Measurements from ENCODE around the gene SNUPN.
A peak's percentile ranks its signal among the peaks of the same experiment; 100 is the strongest.
"Not testable (repeated sequence)": the region's sequence is repeated elsewhere in the genome, so short reads cannot be mapped to it uniquely, and the experiment has no call there.

Gene SNUPN

DNA sequence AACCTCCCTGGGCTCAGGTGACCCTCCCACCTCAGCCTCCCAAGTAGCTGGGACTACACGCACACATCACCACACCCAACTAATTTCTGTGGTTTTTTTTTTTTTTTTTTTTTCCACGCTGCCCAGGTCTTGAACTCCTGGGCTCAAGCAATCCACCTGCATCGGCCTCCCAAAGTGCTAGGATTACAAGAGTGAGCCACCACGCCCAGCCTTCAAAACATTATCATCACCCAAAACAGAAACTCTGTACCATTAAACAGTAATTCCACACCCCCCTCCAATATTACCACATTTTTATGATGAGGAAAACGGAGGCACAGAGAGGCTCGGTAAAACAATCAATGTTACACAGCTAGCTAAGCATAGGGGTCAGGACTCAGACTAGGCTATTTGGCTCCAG is 10.5 kb upstream of the SNUPN start:
- TF ChIP-seq, protein P1, sequence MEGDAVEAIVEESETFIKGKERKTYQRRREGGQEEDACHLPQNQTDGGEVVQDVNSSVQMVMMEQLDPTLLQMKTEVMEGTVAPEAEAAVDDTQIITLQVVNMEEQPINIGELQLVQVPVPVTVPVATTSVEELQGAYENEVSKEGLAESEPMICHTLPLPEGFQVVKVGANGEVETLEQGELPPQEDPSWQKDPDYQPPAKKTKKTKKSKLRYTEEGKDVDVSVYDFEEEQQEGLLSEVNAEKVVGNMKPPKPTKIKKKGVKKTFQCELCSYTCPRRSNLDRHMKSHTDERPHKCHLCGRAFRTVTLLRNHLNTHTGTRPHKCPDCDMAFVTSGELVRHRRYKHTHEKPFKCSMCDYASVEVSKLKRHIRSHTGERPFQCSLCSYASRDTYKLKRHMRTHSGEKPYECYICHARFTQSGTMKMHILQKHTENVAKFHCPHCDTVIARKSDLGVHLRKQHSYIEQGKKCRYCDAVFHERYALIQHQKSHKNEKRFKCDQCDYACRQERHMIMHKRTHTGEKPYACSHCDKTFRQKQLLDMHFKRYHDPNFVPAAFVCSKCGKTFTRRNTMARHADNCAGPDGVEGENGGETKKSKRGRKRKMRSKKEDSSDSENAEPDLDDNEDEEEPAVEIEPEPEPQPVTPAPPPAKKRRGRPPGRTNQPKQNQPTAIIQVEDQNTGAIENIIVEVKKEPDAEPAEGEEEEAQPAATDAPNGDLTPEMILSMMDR (IDR thresholded peaks at IDR 0.05), result no peak
- Mint-ChIP-seq H3K36me3 (ENCODE audit: low read depth) (no peaks in the 10 kb centered on the region), H3K4me3 (no peak overlapping the region), H3K4me1 (peaks cover 40% of the 10 kb centered on the region), H3K9me3 (no peaks in the 10 kb centered on the region), H3K27ac (peak overlapping the region; percentile 52), H3K27me3 (ENCODE audit: low read depth, poor library complexity) (no peaks in the 10 kb centered on the region)
- DNase-seq, result no peak

DNA sequence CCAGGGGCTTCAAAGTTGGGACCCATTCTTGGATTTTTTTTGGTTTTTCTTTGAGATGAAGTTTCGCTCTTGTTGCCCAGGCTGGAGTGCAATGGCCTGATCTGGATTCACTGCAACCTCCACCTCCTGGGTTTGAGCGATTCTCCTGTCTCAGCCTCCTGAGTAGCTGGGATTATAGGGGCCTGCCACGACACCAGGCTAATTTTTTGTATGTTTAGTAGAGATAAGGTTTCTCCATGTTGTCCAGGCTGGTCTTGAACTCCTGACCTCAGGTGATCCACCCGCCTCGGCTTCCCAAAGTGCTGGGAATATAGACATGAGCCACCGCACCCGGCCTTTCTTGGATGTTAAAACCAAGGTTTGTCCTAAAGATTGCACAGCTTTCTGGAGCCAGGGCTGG is 8.4 kb upstream of the SNUPN start:
- H3K4me3 Mint-ChIP-seq, H3K9me3 Mint-ChIP-seq: not testable (repeated sequence)

DNA sequence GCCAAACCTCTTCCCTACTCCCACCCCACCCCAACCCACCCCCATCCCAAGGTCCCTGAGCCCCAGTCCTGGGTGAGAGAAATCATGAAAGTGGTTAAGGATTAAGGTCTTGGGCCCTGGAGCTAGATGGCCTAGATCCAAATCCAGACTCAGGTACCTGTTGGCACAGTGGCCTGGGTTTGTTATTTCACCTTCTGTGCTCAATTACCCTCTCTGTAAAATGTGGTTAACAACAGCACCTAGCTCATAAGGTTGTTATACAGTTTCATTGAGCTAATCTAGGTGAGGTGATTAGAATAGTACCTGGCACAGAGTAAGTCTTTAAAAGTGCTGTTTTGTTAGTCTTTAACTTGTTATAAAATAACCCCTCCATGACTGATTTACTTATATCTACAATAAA is 6.4 kb upstream of the SNUPN start:
- no peak overlapping the region for H3K4me3 Mint-ChIP-seq
- no peak overlapping the region for H3K27ac Mint-ChIP-seq
- peaks cover 19% of the 10 kb centered on the region for H3K4me1 Mint-ChIP-seq
- no peaks in the 10 kb centered on the region for H3K36me3 Mint-ChIP-seq (ENCODE audit: low read depth)
- no peaks in the 10 kb centered on the region for H3K9me3 Mint-ChIP-seq
- peaks cover 3% of the 10 kb centered on the region for H3K27me3 Mint-ChIP-seq (ENCODE audit: low read depth, poor library complexity)
- no peak for DNase-seq
- TF ChIP-seq, protein P1 (IDR thresholded peaks at IDR 0.05), result no peak

More for the DNA sequence above, 8.4 kb upstream of the SNUPN start:
- DNase-seq; H3K36me3 Mint-ChIP-seq (ENCODE audit: low read depth); H3K27me3 Mint-ChIP-seq (ENCODE audit: low read depth, poor library complexity): not testable (repeated sequence)
- peak overlapping the region; percentile 36 for H3K27ac Mint-ChIP-seq
- peaks cover 31% of the 10 kb centered on the region for H3K4me1 Mint-ChIP-seq

DNA sequence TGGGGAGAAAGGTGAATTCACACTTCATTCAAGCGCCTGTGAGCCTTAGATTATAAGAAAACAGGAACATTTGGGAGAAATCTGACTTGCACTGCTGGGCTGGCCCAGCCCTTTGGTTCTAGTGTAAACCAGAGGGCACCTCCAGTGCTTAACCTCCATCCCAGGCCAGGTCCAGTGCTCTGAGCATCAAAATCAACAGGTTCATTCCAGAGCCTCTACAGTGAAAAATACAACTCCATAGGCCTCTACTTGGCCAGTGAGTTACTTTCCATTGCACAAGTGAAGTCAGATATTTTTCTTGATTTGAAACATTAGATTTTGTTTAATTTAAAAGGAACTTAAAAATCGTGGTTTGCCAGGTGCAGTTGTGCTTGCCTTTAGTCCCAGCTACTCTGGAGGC is 3.0 kb downstream of the SNUPN start:
- Mint-ChIP-seq H3K4me3 (no peak overlapping the region), H3K9me3 (no peaks in the 10 kb centered on the region), H3K27me3 (ENCODE audit: low read depth, poor library complexity) (no peaks in the 10 kb centered on the region), H3K36me3 (ENCODE audit: low read depth) (peaks cover 19% of the 10 kb centered on the region), H3K4me1 (peaks cover 28% of the 10 kb centered on the region), H3K27ac (no peak overlapping the region)
- no peak for DNase-seq
- TF ChIP-seq, protein P1 (IDR thresholded peaks at IDR 0.05), result no peak

DNA sequence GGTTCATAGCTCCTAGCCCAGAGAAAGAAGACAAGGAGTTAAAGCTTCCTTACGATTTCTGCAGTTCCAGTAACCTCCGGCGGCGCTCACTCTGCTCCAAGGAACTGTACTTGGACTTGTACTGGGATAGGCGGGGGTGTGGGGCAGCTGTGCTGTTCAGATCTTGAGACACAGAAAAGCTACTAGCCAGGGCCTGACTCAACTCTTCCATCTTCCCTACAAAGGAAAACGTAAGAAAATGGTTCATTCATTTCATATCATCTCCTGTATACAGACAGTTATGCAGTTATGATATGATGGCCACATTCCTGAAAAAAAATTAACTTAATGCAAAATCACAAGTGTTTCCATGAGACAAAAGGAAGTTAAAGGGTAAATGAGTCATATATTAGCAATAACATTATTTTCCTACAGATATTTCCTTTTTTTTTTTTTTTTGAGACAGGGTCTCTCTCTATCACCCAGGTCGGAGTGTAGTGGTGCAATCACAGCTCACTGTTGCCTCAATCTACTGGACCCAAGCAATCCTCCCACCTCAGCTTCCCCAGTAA is 4.6 kb downstream of the SNUPN start:
- peaks cover 32% of the 10 kb centered on the region for H3K36me3 Mint-ChIP-seq (ENCODE audit: low read depth)
- H3K27me3 Mint-ChIP-seq (ENCODE audit: low read depth, poor library complexity), result no peaks in the 10 kb centered on the region
- peak overlapping the region; percentile 75 for H3K27ac Mint-ChIP-seq
- DNase-seq, result no peak
- TF ChIP-seq, protein P1 (IDR thresholded peaks at IDR 0.05), result no peak
- H3K9me3 Mint-ChIP-seq, result no peaks in the 10 kb centered on the region
- no peak overlapping the region for H3K4me3 Mint-ChIP-seq
- peaks cover 15% of the 10 kb centered on the region for H3K4me1 Mint-ChIP-seq

DNA sequence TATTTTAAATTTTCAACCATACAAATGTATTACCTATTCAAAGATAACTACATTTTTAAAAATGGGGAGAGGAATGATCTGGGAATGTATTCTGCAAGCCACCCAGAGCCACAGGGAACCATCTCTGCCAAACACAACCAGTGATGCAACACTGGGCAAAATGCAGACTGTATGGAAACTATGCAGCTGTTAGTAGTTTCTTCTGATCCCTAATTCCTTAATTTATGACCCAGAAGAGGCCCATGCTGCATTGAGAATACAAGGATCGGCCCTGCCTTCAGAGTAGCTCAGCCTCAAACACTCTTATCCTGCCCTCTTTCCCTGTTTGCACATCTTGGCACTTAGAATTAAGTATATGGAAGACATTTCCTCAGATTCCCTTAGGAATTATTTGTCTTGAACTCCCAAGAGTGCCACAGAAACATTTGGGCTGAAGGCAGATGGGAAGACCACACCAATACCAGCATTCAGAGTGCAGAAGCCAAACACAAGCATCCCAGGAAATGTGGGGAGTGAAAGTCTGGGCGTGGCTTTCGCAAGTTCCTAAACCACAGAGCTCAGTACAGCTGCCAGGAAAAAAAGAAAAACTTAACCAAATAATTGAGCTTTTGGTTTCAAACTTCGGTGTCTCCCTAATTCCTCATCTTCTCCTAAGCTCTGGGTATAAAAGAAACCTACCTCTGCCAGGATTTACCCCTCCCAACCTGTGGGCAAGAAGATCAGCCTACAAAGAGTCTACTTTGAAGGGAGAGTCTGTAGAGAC is 5.3 kb downstream of the SNUPN start:
- peak overlapping the region; percentile 75 for H3K27ac Mint-ChIP-seq

More for the DNA sequence above, 5.3 kb downstream of the SNUPN start:
- TF ChIP-seq, protein P1 (IDR thresholded peaks at IDR 0.05), result no peak
- Mint-ChIP-seq H3K36me3 (ENCODE audit: low read depth) (peaks cover 39% of the 10 kb centered on the region), H3K27me3 (ENCODE audit: low read depth, poor library complexity) (no peaks in the 10 kb centered on the region), H3K9me3 (no peaks in the 10 kb centered on the region), H3K4me3 (no peak overlapping the region), H3K4me1 (peaks cover 14% of the 10 kb centered on the region)
- DNase-seq, result no peak
